ENCODE data around the gene ZNF32.

Gene ZNF32

DNA sequence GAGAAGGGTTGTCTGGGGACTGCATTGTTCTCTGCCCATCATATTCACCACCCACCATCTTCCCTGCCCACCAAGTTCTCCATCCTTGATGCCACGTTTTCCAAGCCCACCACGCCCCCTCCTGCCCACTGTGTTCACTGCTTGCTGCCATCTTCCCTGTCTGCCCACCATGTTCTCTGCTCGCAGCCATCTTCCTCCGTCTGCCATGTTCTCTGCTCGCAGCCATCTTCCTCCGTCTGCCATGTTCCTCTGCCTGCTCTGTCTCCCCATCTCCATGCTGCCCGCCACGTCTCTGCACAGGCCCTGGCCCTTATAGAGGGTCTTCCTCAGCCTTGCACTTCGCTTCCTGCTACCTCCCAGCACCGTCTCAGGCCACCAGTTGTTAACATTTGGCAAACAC, 30.0 kb upstream of the ZNF32 start:
- DNase-seq (ENCODE audit: insufficient read length) (no peak), FAIRE-seq (no peak)
- no peak for TF ChIP-seq POLR2A (IDR thresholded peaks at IDR 0.05; ENCODE audit: low read depth, low read length)
- no peak for TF ChIP-seq POLR2AphosphoS5 (IDR thresholded peaks at IDR 0.05; ENCODE audit: low read depth, low read length)
- TF ChIP-seq TAF1 (IDR thresholded peaks at IDR 0.05; ENCODE audit: borderline replicate concordance, low read depth, low read length): no peak

DNA sequence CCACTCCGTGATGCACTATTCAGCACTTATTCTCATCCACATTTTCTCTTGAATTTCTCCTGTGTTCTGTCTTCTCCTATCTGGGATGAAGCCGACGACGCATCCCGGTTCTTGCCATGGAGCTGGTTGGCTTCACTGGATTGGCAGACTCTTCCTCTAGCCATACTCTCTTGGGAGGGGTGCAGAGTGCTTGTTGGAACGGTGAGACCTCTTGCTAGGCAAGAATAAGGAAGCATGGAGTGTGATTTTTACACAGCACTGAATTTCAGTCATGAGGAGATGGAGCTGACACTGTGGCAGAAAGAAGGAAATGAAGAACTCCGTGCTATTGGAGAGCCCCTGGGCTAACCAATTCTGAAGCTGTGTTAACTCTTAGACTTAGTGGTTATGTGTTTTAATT, 28.2 kb upstream of the ZNF32 start:
- DNase-seq (ENCODE audit: insufficient read length): no peak
- TF ChIP-seq POLR2A (IDR thresholded peaks at IDR 0.05; ENCODE audit: low read depth, low read length): no peak
- TF ChIP-seq POLR2AphosphoS5 (IDR thresholded peaks at IDR 0.05; ENCODE audit: low read depth, low read length): no peak
- no peak for TF ChIP-seq TAF1 (IDR thresholded peaks at IDR 0.05; ENCODE audit: borderline replicate concordance, low read depth, low read length)
- no peak for FAIRE-seq

DNA sequence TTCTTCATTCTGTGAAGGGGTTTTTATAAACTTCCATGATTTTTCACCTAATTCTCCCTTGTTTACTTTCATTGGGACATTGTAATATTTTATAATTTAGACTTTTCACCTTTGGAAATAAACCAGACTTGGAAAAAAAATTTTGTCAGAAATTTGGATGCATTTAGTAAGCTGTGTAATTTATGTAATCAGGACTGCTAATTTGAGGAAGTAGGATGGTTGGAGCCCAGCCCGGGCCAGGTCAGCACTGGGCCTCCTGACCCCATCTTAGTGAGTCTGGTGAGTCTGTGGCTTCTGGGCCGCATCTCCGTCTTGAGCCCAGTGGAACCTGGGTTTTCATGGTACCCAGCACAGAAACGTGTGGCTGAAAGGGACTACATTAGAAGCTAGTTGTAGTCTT, 27.6 kb upstream of the ZNF32 start:
- FAIRE-seq: no peak
- TF ChIP-seq POLR2A (IDR thresholded peaks at IDR 0.05; ENCODE audit: low read depth, low read length) (no peak), POLR2AphosphoS5 (IDR thresholded peaks at IDR 0.05; ENCODE audit: low read depth, low read length) (no peak), TAF1 (IDR thresholded peaks at IDR 0.05; ENCODE audit: borderline replicate concordance, low read depth, low read length) (no peak)
- DNase-seq (ENCODE audit: insufficient read length): no peak

DNA sequence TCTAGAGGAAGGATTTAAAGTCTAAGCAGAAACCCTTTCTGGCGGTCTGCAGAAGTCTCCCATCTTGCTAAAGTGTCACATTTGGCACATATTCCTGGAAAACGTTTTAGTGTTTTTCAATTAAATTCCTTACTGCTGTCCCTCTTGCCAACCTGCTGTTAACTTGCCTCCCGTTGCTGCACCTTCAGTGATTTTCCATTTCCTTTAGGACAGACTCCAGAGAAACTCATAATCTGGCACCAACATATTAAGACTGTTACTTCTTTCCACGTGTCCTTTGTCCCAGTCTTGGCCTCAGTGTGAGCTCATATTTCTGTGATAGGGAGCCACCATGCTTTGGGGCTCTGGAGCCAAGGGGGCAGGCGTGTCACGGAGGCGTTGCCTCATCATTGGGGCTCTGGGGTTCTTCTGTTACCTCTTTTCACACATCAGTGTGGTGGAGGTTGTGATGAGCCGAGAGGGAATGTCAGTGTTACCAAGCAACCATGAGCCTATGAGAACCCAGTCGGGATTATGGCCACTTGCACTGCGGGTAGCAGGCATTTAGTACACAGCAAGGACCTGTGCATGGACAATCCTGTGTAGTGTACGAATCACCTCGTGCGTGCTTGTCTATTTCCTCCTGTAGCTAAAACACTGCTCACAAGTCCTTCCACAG, 26.0 kb upstream of the ZNF32 start:
- FAIRE-seq (no peak), DNase-seq (ENCODE audit: insufficient read length) (no peak)
- TF ChIP-seq POLR2A (IDR thresholded peaks at IDR 0.05; ENCODE audit: low read depth, low read length) (no peak), TAF1 (IDR thresholded peaks at IDR 0.05; ENCODE audit: borderline replicate concordance, low read depth, low read length) (no peak), POLR2AphosphoS5 (IDR thresholded peaks at IDR 0.05; ENCODE audit: low read depth, low read length) (no peak)

DNA sequence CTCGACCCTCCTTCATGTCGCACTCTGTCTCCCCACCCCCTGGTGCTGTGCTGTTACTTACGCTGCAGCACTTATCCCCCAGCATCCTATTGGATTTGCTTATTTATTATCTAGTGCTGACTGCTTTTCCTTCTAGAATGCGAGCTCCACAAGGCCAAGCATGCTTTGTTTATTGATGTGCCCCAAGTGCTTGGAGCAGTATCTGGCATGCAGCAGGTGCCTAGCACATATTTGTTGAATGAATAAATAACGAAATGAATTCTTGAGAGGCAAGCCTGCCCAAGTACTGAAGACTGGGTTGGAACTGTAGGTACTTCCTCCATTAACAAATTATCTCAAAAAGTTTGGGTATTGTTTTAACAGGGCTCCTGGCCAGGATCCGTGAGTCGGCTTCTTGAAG, 24.8 kb upstream of the ZNF32 start:
- FAIRE-seq: no peak
- TF ChIP-seq TAF1 (IDR thresholded peaks at IDR 0.05; ENCODE audit: borderline replicate concordance, low read depth, low read length) (no peak), POLR2AphosphoS5 (IDR thresholded peaks at IDR 0.05; ENCODE audit: low read depth, low read length) (no peak), POLR2A (IDR thresholded peaks at IDR 0.05; ENCODE audit: low read depth, low read length) (no peak)
- DNase-seq (ENCODE audit: insufficient read length): no peak

DNA sequence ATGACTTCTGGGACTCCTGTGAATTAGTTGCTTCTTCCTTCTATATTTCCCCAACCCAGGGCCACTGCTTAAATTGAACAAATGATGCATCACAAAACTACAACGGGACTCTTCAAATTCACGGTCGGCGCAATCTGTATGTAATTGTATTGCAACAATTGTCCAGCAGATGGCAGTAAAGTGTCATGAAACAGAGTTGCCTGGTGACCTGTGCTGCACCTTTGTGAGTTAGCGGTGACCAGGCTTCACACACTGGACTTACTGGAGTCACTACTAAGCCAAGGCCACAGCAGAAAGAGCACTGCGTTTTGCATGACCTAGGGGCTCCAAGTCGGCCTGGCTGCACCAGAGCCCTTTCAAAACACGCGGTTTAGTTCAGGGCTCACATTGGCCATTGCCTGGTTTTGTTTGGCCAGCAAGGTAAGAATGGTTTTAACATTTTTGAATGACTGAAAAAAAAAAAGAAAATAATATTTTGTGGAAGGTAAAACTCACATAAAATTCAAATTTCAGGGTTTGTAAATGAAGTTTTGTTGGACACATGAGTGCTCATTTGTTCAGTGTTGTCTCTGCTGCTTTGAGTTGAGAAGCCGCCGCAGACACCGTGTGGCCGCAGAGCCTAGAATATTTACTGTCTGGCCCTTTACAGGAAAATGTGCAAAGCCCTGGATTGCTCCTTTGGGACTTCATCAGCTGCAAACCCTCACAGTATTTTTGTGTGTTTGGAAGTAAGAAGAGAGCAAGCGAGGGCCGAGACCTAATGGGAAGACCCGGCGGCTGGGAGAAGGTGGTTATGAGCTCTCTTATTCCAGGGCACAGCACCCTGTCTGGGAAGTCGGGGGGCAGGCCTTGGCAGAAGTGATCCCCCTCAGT, 23.2 kb upstream of the ZNF32 start:
- DNase-seq (ENCODE audit: insufficient read length) (peak; percentile 44), FAIRE-seq (peak; percentile 83)
- TF ChIP-seq POLR2A (IDR thresholded peaks at IDR 0.05; ENCODE audit: low read depth, low read length): no peak
- no peak for TF ChIP-seq POLR2AphosphoS5 (IDR thresholded peaks at IDR 0.05; ENCODE audit: low read depth, low read length)
- no peak for TF ChIP-seq TAF1 (IDR thresholded peaks at IDR 0.05; ENCODE audit: borderline replicate concordance, low read depth, low read length)

DNA sequence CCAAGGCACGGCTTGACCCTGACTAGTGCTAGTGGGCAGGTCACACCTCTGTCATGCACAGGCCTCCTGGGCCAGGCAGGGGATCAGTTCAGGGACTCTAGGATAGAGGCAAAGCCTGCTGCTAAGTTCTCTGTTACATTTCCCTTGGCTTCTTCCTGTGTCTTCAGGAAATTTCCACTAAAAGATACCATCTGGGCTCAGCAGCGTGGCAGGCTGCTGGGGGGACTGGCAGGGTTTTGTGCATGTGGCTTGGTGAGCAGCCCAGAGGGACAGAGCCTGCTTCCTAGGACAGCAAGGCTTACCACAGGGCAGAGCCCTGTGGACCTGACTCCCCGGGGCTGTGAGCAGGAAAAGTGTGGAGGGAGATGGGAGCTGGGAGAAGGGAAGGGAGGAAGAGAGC, 20.7 kb upstream of the ZNF32 start:
- no peak for DNase-seq (ENCODE audit: insufficient read length)
- TF ChIP-seq TAF1 (IDR thresholded peaks at IDR 0.05; ENCODE audit: borderline replicate concordance, low read depth, low read length): no peak
- TF ChIP-seq POLR2AphosphoS5 (IDR thresholded peaks at IDR 0.05; ENCODE audit: low read depth, low read length): no peak
- TF ChIP-seq POLR2A (IDR thresholded peaks at IDR 0.05; ENCODE audit: low read depth, low read length): no peak
- FAIRE-seq: no peak

DNA sequence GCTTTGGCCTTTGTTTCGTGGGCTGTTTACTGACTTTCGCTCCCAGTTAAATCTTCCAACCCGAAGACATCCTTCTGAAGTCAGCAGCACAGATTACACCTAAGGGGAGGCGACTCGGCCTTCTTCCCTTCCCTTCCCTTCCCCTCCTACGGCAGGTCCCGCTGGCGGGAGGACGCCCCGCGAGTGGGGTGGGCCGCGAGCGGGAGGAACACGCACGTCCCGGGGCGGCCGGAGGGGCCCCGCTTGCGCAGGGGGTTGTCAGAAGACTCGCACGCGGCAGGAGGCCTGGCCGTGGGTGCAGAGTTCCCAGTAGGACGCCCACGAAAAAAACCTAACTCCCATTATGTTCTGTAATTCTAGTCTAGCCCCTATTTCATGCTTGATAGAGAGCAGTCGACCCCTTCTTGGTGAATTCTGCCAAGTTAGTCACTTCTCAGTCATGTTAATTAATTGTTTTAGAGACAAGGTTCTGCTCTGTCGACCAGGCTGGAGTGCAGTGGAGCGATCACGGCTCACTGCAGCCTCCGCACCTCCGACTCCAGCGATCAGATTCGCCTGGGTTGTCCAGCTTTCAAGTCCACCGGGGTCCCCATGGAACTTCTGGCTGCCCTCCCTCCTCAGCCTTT, 19.2 kb upstream of the ZNF32 start:
- no peak for FAIRE-seq

DNA sequence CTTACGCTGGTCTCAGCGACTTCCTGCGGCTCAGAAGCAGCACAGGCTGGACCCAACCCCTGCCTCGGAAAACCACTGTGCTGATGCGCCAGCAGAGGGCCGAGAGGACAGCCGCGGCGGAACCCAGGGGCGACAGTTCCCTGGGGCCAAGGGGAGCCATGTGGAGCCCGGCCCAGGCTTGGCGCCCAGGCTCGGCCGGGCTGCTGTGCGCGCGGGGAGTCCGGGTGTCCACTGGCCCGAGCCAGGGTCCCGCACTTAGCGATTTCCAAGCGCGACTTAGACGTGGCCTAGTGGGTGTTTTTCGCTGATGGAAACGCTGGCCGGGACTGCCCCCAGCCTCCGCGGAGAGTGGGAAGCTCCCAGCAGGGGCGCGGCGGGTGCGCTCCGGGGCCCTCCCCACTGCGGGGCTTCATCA, 18.6 kb upstream of the ZNF32 start:
- DNase-seq (ENCODE audit: insufficient read length) (no peak), FAIRE-seq (no peak)
- TF ChIP-seq POLR2A (IDR thresholded peaks at IDR 0.05; ENCODE audit: low read depth, low read length) (no peak), POLR2AphosphoS5 (IDR thresholded peaks at IDR 0.05; ENCODE audit: low read depth, low read length) (no peak), TAF1 (IDR thresholded peaks at IDR 0.05; ENCODE audit: borderline replicate concordance, low read depth, low read length) (no peak)

More for the DNA sequence above, 19.2 kb upstream of the ZNF32 start:
- no peak for TF ChIP-seq POLR2A (IDR thresholded peaks at IDR 0.05; ENCODE audit: low read depth, low read length)
- TF ChIP-seq POLR2AphosphoS5 (IDR thresholded peaks at IDR 0.05; ENCODE audit: low read depth, low read length): no peak
- no peak for TF ChIP-seq TAF1 (IDR thresholded peaks at IDR 0.05; ENCODE audit: borderline replicate concordance, low read depth, low read length)
- no peak for DNase-seq (ENCODE audit: insufficient read length)

DNA sequence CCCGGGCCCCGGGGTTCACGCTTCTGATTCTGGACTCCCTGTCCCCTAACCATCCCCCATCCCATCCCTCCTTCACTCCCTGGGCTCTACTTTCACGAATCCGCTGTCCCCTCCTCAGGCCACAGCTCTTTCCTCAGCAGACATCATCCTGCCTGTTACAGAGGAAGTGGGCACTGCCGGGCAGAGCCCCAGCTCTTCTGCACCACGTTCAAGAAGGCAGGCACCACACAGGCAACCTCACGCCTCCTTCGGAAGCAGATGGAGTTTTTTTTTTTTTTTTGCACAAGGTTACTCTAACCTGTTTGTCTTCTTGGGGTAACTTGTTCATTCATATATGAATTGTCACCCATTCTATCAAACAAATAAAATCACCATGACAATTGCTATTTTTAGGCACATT, 17.9 kb upstream of the ZNF32 start:
- no peak for FAIRE-seq
- no peak for TF ChIP-seq TAF1 (IDR thresholded peaks at IDR 0.05; ENCODE audit: borderline replicate concordance, low read depth, low read length)
- no peak for TF ChIP-seq POLR2A (IDR thresholded peaks at IDR 0.05; ENCODE audit: low read depth, low read length)
- TF ChIP-seq POLR2AphosphoS5 (IDR thresholded peaks at IDR 0.05; ENCODE audit: low read depth, low read length): no peak
- DNase-seq (ENCODE audit: insufficient read length): no peak

DNA sequence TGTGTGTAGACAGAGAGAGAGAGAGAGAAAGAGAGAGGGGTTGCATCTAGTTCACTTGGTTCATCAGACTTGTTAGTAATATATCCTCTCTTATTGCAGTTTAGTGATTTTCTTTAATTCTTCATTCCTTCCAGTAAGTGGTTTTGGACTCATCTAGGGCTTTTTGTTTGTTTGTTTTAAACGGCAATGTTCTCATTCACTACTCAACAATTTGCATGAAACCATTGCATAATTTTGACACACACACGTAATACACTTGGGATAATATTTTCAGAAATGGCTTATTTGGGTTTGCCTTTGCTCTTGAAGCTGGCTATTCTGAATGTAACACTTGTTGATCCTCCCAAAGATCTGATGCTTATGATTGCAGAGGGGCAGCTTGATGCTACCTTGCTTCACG, 16.4 kb upstream of the ZNF32 start:
- TF ChIP-seq POLR2AphosphoS5 (IDR thresholded peaks at IDR 0.05; ENCODE audit: low read depth, low read length) (no peak), TAF1 (IDR thresholded peaks at IDR 0.05; ENCODE audit: borderline replicate concordance, low read depth, low read length) (no peak), POLR2A (IDR thresholded peaks at IDR 0.05; ENCODE audit: low read depth, low read length) (no peak)
- DNase-seq (ENCODE audit: insufficient read length) (no peak), FAIRE-seq (no peak)

Measured in GM12892 (cell line).